Osteocyte (in vitro differentiated cells): ENCODE data around the gene ATP8A2. TPM values are rescaled to one million over a fixed set of nuclear protein-coding genes. Genes with fewer than 3 reads are reported as not detected.

Experiments
- DNase-seq: peaks from one replicate; pipeline ENCODE4 v3.0.0; 2021; ENCODE audit warnings: mixed read lengths; ENCODE audit not compliant: unreplicated experiment; ENCODE audit errors: extremely low spot score
- H3K27ac Mint-ChIP-seq: one replicate; pipeline ENCODE4 v1.8.0; 2021; ENCODE audit warnings: mild to moderate bottlenecking, mixed read lengths; ENCODE audit not compliant: unreplicated experiment
- H3K27me3 Mint-ChIP-seq: one replicate; pipeline ENCODE4 v1.8.0; 2021; ENCODE audit warnings: mixed read lengths; ENCODE audit not compliant: unreplicated experiment
- H3K36me3 Mint-ChIP-seq: one replicate; pipeline ENCODE4 v1.8.0; 2021; ENCODE audit warnings: mixed read lengths; ENCODE audit not compliant: unreplicated experiment
- H3K4me1 Mint-ChIP-seq: one replicate; pipeline ENCODE4 v1.8.0; 2021; ENCODE audit warnings: mixed read lengths; ENCODE audit not compliant: unreplicated experiment
- H3K4me3 Mint-ChIP-seq: one replicate; pipeline ENCODE4 v1.8.0; 2021; ENCODE audit warnings: mild to moderate bottlenecking, moderate library complexity, mixed read lengths; ENCODE audit not compliant: unreplicated experiment
- H3K9me3 Mint-ChIP-seq: one replicate; pipeline ENCODE4 v1.8.0; 2021; ENCODE audit warnings: mixed read lengths; ENCODE audit not compliant: unreplicated experiment
- CTCF ChIP-seq: fragments of 200-600 bp; sonication (generic); IDR thresholded peaks from 2 replicates; pipeline ENCODE4 v1.5.0; 2021; ENCODE audit warnings: antibody characterized with exemption, mild to moderate bottlenecking, moderate library complexity
- total RNA-seq: library from RNA; stranded (reverse); gene quantifications from 2 replicates; pipeline ENCODE4 v1.2.1, GENCODE V29; 2021

ATP8A2 gene
- total RNA-seq, 1 donor from 2014 or later: 1.1 TPM

GRCh38 chr13:25574437-25575411 is 202.9 kb downstream of the ATP8A2 start:
- Mint-ChIP-seq H3K4me1 (peaks cover 28% of the 10 kb centered on the region), H3K27me3 (peaks cover 3% of the 10 kb centered on the region), H3K4me3 (peak overlapping the region; percentile 30), H3K9me3 (no peaks in the 10 kb centered on the region), H3K36me3 (no peaks in the 10 kb centered on the region), H3K27ac (peak overlapping the region; percentile 86)
- peak; percentile 93 for DNase-seq
- peak; percentile 97 for TF ChIP-seq CTCF

DNA sequence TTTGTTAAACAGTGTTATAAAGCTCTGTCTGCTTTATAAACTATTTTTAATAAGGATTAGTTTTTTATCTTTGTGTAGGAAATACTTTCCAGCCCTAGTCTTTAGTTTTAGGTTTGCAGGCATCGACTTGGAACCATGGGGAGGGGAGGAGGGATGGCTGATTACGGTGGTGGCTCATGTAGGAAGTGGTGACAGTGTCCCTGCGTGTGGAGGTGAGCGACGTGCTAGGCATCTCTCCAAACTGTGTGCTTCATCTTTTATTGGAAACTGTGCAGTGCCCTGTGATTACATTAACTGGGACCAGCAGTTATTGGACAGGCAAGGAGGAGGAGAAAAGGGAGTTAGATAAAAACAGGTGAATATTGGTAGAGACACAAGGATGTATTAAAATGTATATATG is 203.8 kb downstream of the ATP8A2 start:
- Mint-ChIP-seq H3K36me3 (no peaks in the 10 kb centered on the region), H3K9me3 (no peaks in the 10 kb centered on the region), H3K27ac (peak overlapping the region; percentile 82), H3K4me1 (peaks cover 28% of the 10 kb centered on the region), H3K27me3 (no peaks in the 10 kb centered on the region), H3K4me3 (no peak overlapping the region)
- TF ChIP-seq CTCF: no peak
- DNase-seq: no peak

GRCh38 chr13:25578526-25578925 is 206.8 kb downstream of the ATP8A2 start:
- no peak for TF ChIP-seq CTCF
- H3K36me3 Mint-ChIP-seq: no peaks in the 10 kb centered on the region
- no peak overlapping the region for H3K4me3 Mint-ChIP-seq
- H3K4me1 Mint-ChIP-seq: peaks cover 28% of the 10 kb centered on the region
- peak overlapping the region; percentile 41 for H3K27ac Mint-ChIP-seq
- no peaks in the 10 kb centered on the region for H3K27me3 Mint-ChIP-seq
- no peak for DNase-seq
- no peaks in the 10 kb centered on the region for H3K9me3 Mint-ChIP-seq

- H3K4me1 Mint-ChIP-seq: peaks cover 28% of the 10 kb centered on the region
- no peaks in the 10 kb centered on the region for H3K36me3 Mint-ChIP-seq
- H3K9me3 Mint-ChIP-seq: no peaks in the 10 kb centered on the region
- H3K4me3 Mint-ChIP-seq: no peak overlapping the region
- H3K27me3 Mint-ChIP-seq: no peaks in the 10 kb centered on the region
- DNase-seq: no peak
- no peak for TF ChIP-seq CTCF
- no peak overlapping the region for H3K27ac Mint-ChIP-seq
These were observed 207.4 kb downstream of the ATP8A2 start for GRCh38 chr13:25579221-25579620.

DNA sequence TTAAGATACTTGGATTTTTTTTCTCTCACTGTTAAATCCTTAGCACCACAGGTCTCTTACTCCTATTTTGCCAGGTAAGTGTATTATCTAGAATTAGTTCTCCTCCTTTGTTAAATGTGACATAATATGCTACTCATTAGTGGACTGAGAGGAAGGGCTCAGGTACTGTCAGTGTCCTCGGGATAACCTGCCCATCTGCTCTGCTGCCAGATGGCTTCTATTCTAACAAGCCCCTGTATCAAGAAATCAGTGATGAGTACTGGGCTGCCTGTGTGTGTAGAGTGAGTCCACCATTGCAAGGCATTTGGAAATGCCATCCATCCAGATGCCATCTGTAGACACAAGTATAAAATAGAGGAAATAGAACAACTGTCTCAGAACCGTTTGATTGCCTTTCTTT is 209.6 kb downstream of the ATP8A2 start:
- no peak for DNase-seq
- no peaks in the 10 kb centered on the region for H3K9me3 Mint-ChIP-seq
- no peak overlapping the region for H3K27ac Mint-ChIP-seq
- no peaks in the 10 kb centered on the region for H3K27me3 Mint-ChIP-seq
- no peaks in the 10 kb centered on the region for H3K36me3 Mint-ChIP-seq
- peaks cover 14% of the 10 kb centered on the region for H3K4me1 Mint-ChIP-seq
- no peak overlapping the region for H3K4me3 Mint-ChIP-seq
- TF ChIP-seq CTCF: no peak
